Activated naive CD8-positive, alpha-beta T cell treated with anti-CD3 and anti-CD28 coated beads for 36 hours (primary cell): ENCODE results near the gene VSIG10L. TPM values are rescaled to one million over a fixed set of nuclear protein-coding genes. Genes with fewer than 3 reads are reported as not detected.

Experiments used
- DNase-seq: peaks from one replicate; pipeline ENCODE4 v3.0.0; 2021
- H3K27ac Mint-ChIP-seq: one replicate; pipeline ENCODE4 v1.8.0; 2022; ENCODE audit warnings: mild to moderate bottlenecking, moderate library complexity, mixed read lengths
- H3K27me3 Mint-ChIP-seq: one replicate; pipeline ENCODE4 v1.8.0; 2022; ENCODE audit warnings: mild to moderate bottlenecking, mixed read lengths
- H3K36me3 Mint-ChIP-seq: one replicate; pipeline ENCODE4 v1.8.0; 2021; ENCODE audit warnings: mild to moderate bottlenecking, mixed read lengths
- H3K4me1 Mint-ChIP-seq: one replicate; pipeline ENCODE4 v1.8.0; 2021; ENCODE audit warnings: mixed read lengths
- H3K4me3 Mint-ChIP-seq: one replicate; pipeline ENCODE4 v1.8.0; 2022; ENCODE audit warnings: mild to moderate bottlenecking, moderate library complexity, mixed read lengths
- H3K9me3 Mint-ChIP-seq: one replicate; pipeline ENCODE4 v1.8.0; 2022; ENCODE audit warnings: mixed read lengths
- total RNA-seq, 2 experiments: library from RNA; stranded (reverse); gene quantifications; one replicate each; pipeline ENCODE4 v1.2.3, GENCODE V29; 2021

Gene VSIG10L
- total RNA-seq, 2 experiments from 2014 or later = 1.3 to 1.6 TPM

- H3K27me3 Mint-ChIP-seq = peaks cover 31% of the 10 kb centered on the region
Observed at GRCh38 chr19:51293571-51294210, 48.2 kb downstream of the VSIG10L start.

DNA sequence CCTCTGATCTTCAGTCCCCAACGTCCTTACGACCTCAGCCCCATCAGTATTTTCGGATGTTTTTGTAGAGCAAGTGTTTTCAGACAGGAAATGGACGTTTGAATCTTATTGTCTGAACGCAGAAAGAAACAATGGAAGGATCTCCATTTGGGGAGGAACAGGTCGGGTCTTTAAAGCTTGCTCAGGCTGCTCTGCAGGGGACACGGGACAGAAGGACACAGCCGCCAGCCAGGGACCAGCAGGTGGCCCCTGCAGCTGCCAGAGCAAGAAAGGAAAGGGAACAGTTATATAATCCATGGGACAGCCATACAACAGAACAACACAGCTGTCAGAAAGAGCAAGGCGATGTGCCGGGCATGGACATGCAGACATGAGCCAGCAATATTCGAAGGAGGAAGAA is 49.0 kb downstream of the VSIG10L start:
- Mint-ChIP-seq H3K27ac (no peak overlapping the region), H3K9me3 (no peaks in the 10 kb centered on the region), H3K4me1 (no peaks in the 10 kb centered on the region), H3K36me3 (no peaks in the 10 kb centered on the region), H3K27me3 (peaks cover 31% of the 10 kb centered on the region), H3K4me3 (no peak overlapping the region)
- DNase-seq = no peak

More at GRCh38 chr19:51293571-51294210, 48.2 kb downstream of the VSIG10L start:
- no peaks in the 10 kb centered on the region for H3K36me3 Mint-ChIP-seq
- DNase-seq = no peak
- H3K9me3 Mint-ChIP-seq = no peaks in the 10 kb centered on the region
- H3K27ac Mint-ChIP-seq = no peak overlapping the region
- no peaks in the 10 kb centered on the region for H3K4me1 Mint-ChIP-seq
- no peak overlapping the region for H3K4me3 Mint-ChIP-seq

DNA sequence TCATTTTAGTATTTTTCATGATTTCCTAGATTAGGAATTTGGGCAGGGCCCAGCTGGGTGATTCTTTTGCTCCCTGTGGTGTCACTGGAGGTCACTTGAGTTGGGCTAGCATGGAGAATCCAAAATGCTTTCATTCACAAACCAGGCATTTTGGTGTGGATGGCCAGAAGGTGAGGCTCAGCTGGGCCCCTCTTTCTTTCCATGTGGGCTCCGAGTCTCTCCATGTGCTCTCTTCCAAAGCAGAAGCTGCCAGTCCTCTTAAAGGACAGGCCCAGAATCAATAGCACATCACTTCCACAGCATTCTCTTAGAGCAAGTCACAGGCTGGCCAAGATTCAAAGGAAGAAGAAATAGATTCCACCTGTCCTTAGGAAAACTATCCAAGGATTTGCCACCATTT is 52.3 kb downstream of the VSIG10L start:
- no peak overlapping the region for H3K27ac Mint-ChIP-seq
- no peak overlapping the region for H3K4me3 Mint-ChIP-seq
- no peaks in the 10 kb centered on the region for H3K36me3 Mint-ChIP-seq
- H3K9me3 Mint-ChIP-seq = no peaks in the 10 kb centered on the region
- H3K27me3 Mint-ChIP-seq = peaks cover 26% of the 10 kb centered on the region
- H3K4me1 Mint-ChIP-seq = no peaks in the 10 kb centered on the region
- no peak for DNase-seq

- H3K9me3 Mint-ChIP-seq = peaks cover 1% of the 10 kb centered on the region
- H3K36me3 Mint-ChIP-seq = no peaks in the 10 kb centered on the region
- H3K4me1 Mint-ChIP-seq = no peaks in the 10 kb centered on the region
- no peak overlapping the region for H3K4me3 Mint-ChIP-seq
- peaks cover 26% of the 10 kb centered on the region for H3K27me3 Mint-ChIP-seq
- no peak for DNase-seq
- H3K27ac Mint-ChIP-seq = no peak overlapping the region
Observed at GRCh38 chr19:51285682-51286081, 56.3 kb downstream of the VSIG10L start.

GRCh38 chr19:51282335-51282734 is 59.6 kb downstream of the VSIG10L start:
- H3K4me1 Mint-ChIP-seq = no peaks in the 10 kb centered on the region
- no peak for DNase-seq
- peaks cover 7% of the 10 kb centered on the region for H3K9me3 Mint-ChIP-seq
- no peaks in the 10 kb centered on the region for H3K36me3 Mint-ChIP-seq
- peaks cover 47% of the 10 kb centered on the region for H3K27me3 Mint-ChIP-seq
- H3K4me3 Mint-ChIP-seq = no peak overlapping the region
- H3K27ac Mint-ChIP-seq = no peak overlapping the region

Other genes starting within 250 kb of the VSIG10L start
- 10 to 100 TPM; 10.9 to 11.4 TPM for gene CTU1, start 233.7 kb downstream of the VSIG10L start, total RNA-seq
- 1 to 10 TPM; 1.3 to 1.6 TPM for gene SIGLEC9, start 217.2 kb downstream of the VSIG10L start, total RNA-seq
- gene SIGLEC7, start 199.8 kb downstream of the VSIG10L start, total RNA-seq = not detected
- under 1 TPM; 0.24 to 0.62 TPM for gene CD33, start 117.1 kb downstream of the VSIG10L start, total RNA-seq
- not detected for gene SIGLECL1, start 91.1 kb downstream of the VSIG10L start, total RNA-seq
- gene IGLON5, start 30.5 kb downstream of the VSIG10L start, total RNA-seq = under 1 TPM; 0.12 to 0.18 TPM
- 100 to 1,000 TPM; 115 to 130 TPM for gene ETFB, start 24.2 kb upstream of the VSIG10L start, total RNA-seq
- 1 to 10 TPM; 2.0 to 3.8 TPM for gene CLDND2, start 26.9 kb upstream of the VSIG10L start, total RNA-seq
- gene NKG7, start 30.5 kb upstream of the VSIG10L start, total RNA-seq = 10 to 100 TPM; 85.3 to 91.9 TPM
- gene LIM2, start 45.8 kb upstream of the VSIG10L start, total RNA-seq = not detected
- under 1 TPM in 1 of 2 experiments, not detected in 1; 0.39 TPM for gene C19orf84, start 48.5 kb upstream of the VSIG10L start, total RNA-seq
- not detected for gene SIGLEC10, start 75.5 kb upstream of the VSIG10L start, total RNA-seq
- gene SIGLEC8, start 116.3 kb upstream of the VSIG10L start, total RNA-seq = not detected
- gene CEACAM18, start 136.4 kb upstream of the VSIG10L start, total RNA-seq = not detected
- under 1 TPM; 0.33 to 0.76 TPM for gene SIGLEC12, start 159.7 kb upstream of the VSIG10L start, total RNA-seq
- gene SIGLEC6, start 189.5 kb upstream of the VSIG10L start, total RNA-seq = not detected
- 10 to 100 TPM in 1 of 2 experiments, 1 to 10 TPM in 1; 8.9 to 10.1 TPM for gene ZNF175, start 229.1 kb upstream of the VSIG10L start, total RNA-seq